ENCODE data around the gene EGR4.

Gene EGR4

GRCh38 chr2:73292316-73292905 is 937 bp downstream of the EGR4 start:
- H3K36me3 Mint-ChIP-seq (ENCODE audit: low read depth) = no peaks in the 10 kb centered on the region
- no peak for TF ChIP-seq CTCF (IDR thresholded peaks at IDR 0.05)
- DNase-seq = peak; percentile 11
- H3K4me1 Mint-ChIP-seq = no peaks in the 10 kb centered on the region
- H3K27ac Mint-ChIP-seq = no peak overlapping the region
- H3K4me3 Mint-ChIP-seq = peak overlapping the region; percentile 23
- H3K27me3 Mint-ChIP-seq (ENCODE audit: low read depth, poor library complexity) = peaks cover 100% of the 10 kb centered on the region
- no peaks in the 10 kb centered on the region for H3K9me3 Mint-ChIP-seq

GRCh38 chr2:73291461-73292315 is 1.7 kb downstream of the EGR4 start:
- Mint-ChIP-seq H3K4me1 (no peaks in the 10 kb centered on the region), H3K4me3 (peak overlapping the region; percentile 66), H3K36me3 (ENCODE audit: low read depth) (no peaks in the 10 kb centered on the region), H3K9me3 (no peaks in the 10 kb centered on the region), H3K27ac (no peak overlapping the region), H3K27me3 (ENCODE audit: low read depth, poor library complexity) (peaks cover 100% of the 10 kb centered on the region)
- no peak for TF ChIP-seq CTCF (IDR thresholded peaks at IDR 0.05)
- DNase-seq = peak; percentile 51

- Mint-ChIP-seq H3K9me3 (no peaks in the 10 kb centered on the region), H3K4me3 (peak overlapping the region; percentile 66), H3K27ac (no peak overlapping the region), H3K27me3 (ENCODE audit: low read depth, poor library complexity) (peaks cover 100% of the 10 kb centered on the region), H3K36me3 (ENCODE audit: low read depth) (no peaks in the 10 kb centered on the region), H3K4me1 (no peaks in the 10 kb centered on the region)
- DNase-seq = peak; percentile 93
- no peak for TF ChIP-seq CTCF (IDR thresholded peaks at IDR 0.05)
Observed at GRCh38 chr2:73291093-73291460, 2.3 kb downstream of the EGR4 start.

- Mint-ChIP-seq H3K9me3 (no peaks in the 10 kb centered on the region), H3K4me1 (no peaks in the 10 kb centered on the region), H3K36me3 (ENCODE audit: low read depth) (no peaks in the 10 kb centered on the region), H3K4me3 (no peak overlapping the region), H3K27me3 (ENCODE audit: low read depth, poor library complexity) (peaks cover 100% of the 10 kb centered on the region), H3K27ac (no peak overlapping the region)
- peak; percentile 38 for TF ChIP-seq CTCF (IDR thresholded peaks at IDR 0.05)
- peak; percentile 15 for DNase-seq
Observed at GRCh38 chr2:73290049-73290839, 3.1 kb downstream of the EGR4 start.

- no peaks in the 10 kb centered on the region for H3K9me3 Mint-ChIP-seq
Observed at GRCh38 chr2:73289304-73289703, 4.0 kb downstream of the EGR4 start.

More at GRCh38 chr2:73289304-73289703, 4.0 kb downstream of the EGR4 start:
- Mint-ChIP-seq H3K27ac (no peak overlapping the region), H3K27me3 (ENCODE audit: low read depth, poor library complexity) (peaks cover 97% of the 10 kb centered on the region), H3K4me3 (no peak overlapping the region), H3K36me3 (ENCODE audit: low read depth) (no peaks in the 10 kb centered on the region), H3K4me1 (no peaks in the 10 kb centered on the region)
- no peak for DNase-seq
- no peak for TF ChIP-seq CTCF (IDR thresholded peaks at IDR 0.05)

Measured in nephron progenitor cell (in vitro differentiated cells).